GM18907 (cell line): ENCODE data around the gene SAMD11.

ENCODE experiments used
- ATAC-seq: cut with Tn5 transposase; IDR thresholded peaks from one replicate; pipeline ENCODE4 v1.9.1; 2021; ENCODE audit warnings: mild to moderate bottlenecking, moderate library complexity; ENCODE audit not compliant: unreplicated experiment

The SAMD11 gene

GRCh38 chr1:931380-932172 lies 7.9 kb downstream of the SAMD11 start:
- no peak for ATAC-seq

- no peak for ATAC-seq
These were observed 8.4 kb downstream of the SAMD11 start for GRCh38 chr1:932173-932510.

GRCh38 chr1:932776-933602 lies 9.3 kb downstream of the SAMD11 start:
- no peak for ATAC-seq

- ATAC-seq, result no peak
These were observed 9.8 kb downstream of the SAMD11 start for GRCh38 chr1:933603-933940.

GRCh38 chr1:934991-935750 lies 11.4 kb downstream of the SAMD11 start:
- ATAC-seq, result no peak

GRCh38 chr1:935751-936231 lies 12.1 kb downstream of the SAMD11 start:
- ATAC-seq, result no peak

- ATAC-seq, result no peak
These were observed 12.9 kb downstream of the SAMD11 start for GRCh38 chr1:936348-937264.

- ATAC-seq, result no peak
These were observed 13.8 kb downstream of the SAMD11 start for GRCh38 chr1:937521-937920.

- ATAC-seq, result no peak
These were observed 14.5 kb downstream of the SAMD11 start for GRCh38 chr1:938088-938683.

GRCh38 chr1:938711-939489 lies 15.2 kb downstream of the SAMD11 start:
- no peak for ATAC-seq

GRCh38 chr1:939511-940106 lies 15.9 kb downstream of the SAMD11 start:
- ATAC-seq, result no peak

- ATAC-seq, result no peak
These were observed 16.6 kb downstream of the SAMD11 start for GRCh38 chr1:940107-941014.

- ATAC-seq, result no peak
These were observed 17.4 kb downstream of the SAMD11 start for GRCh38 chr1:941015-941587.

GRCh38 chr1:941588-942383 lies 18.1 kb downstream of the SAMD11 start:
- ATAC-seq, result no peak

- no peak for ATAC-seq
These were observed 18.7 kb downstream of the SAMD11 start for GRCh38 chr1:942411-942821.

GRCh38 chr1:942864-943533 lies 19.3 kb downstream of the SAMD11 start:
- no peak for ATAC-seq
